ENCODE data around the gene PTPRF.

PTPRF gene

DNA sequence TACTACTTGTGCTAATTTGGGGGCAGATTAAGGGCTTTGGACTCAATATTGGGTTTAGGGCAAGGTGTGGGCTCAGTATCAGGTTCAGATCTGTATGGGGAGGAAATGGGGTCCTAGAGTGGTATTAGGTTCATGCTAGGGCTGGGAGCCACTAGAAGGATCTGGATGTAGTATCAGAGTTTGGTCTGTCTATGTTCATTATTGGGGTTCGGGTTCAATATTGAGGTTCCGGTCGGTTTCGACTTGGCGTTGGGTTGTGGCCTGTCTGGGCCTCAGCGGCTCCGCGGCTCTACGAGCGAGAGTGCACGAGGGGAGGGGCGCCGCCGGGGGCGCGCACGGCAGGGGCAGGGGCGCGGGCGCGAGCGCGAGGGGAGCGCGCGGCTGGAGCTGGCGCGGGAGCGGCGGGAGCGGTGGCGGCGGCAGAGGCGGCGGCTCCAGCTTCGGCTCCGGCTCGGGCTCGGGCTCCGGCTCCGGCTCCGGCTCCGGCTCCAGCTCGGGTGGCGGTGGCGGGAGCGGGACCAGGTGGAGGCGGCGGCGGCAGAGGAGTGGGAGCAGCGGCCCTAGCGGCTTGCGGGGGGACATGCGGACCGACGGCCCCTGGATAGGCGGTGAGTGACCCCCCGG lies at the start of gene PTPRF:
TSS of gene PTPRF (plus strand) at position 401 of the 624 bp plus-strand sequence. CDS start 14,193 bp downstream, outside the sequence.
- H3K9ac ChIP-seq (ENCODE audit: low read depth, low read length), result peak within 1 kb of the TSS; percentile 43

DNA sequence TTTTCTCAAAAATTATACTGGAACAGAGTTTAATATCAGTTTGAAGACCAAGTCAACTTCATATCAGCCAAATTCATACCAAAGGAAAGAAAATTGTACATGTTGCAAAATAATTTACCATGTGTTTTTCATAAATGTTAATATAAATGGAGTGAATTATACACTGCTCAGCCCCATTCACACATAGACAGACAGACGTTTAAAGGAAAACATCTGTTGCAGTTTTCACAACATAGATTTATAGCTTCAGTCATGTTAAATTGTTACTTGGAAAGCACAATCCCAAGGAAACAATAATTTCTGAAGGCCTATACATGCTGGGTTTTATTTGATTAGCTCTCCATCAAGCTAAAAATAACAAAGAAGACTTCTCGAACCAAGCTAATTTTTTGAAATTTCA lies 49.2 kb upstream of the PTPRF start:
- no peak for DNase-seq
- TF ChIP-seq EZH2 (IDR thresholded peaks at IDR 0.05; ENCODE audit: borderline replicate concordance, low read depth, low read length, severe bottlenecking), result no peak
- no peak for TF ChIP-seq CTCF (IDR thresholded peaks at IDR 0.05; ENCODE audit: borderline replicate concordance, extremely low read depth, low read length, poor library complexity, severe bottlenecking)

More for the DNA sequence above, at the start of gene PTPRF:
- Histone ChIP-seq H3K4me1 (ENCODE audit: insufficient read depth, low read length) (peaks cover 13% of the 10 kb centered on the region), H3K4me3 (ENCODE audit: low read depth in 1 of 2, low read length in 2 of 2) (peak within 1 kb of the TSS in 1 of 2 experiments; percentile 50; a peak in 3 of 4 replicates), H4K20me1 (ENCODE audit: insufficient read depth, low read length) (peaks cover 3% of the 10 kb centered on the region; the same call in 1 of the 2 replicates), H2AFZ (ENCODE audit: low read depth, low read length) (peak within 1 kb of the TSS; percentile 53), H3K9me3 (ENCODE audit: insufficient read depth, low read length, severe bottlenecking) (no peaks in the 10 kb centered on the region), H3K27me3 (ENCODE audit: insufficient read depth, low read length, poor library complexity) (peaks cover 39% of the 10 kb centered on the region), H3K27ac (ENCODE audit: low read length) (no peak within 1 kb of the TSS), H3K4me2 (ENCODE audit: insufficient read depth, low read length) (peak within 1 kb of the TSS; percentile 59), H3K36me3 (ENCODE audit: insufficient read depth, low read length) (no peaks in the 10 kb centered on the region), H3K79me2 (ENCODE audit: insufficient read depth, low read length) (no peaks in the 10 kb centered on the region)
- DNase-seq, result peak; percentile 58
- peak; percentile 44 for ATAC-seq (ENCODE audit: insufficient read depth, low read depth)
- TF ChIP-seq EZH2 (IDR thresholded peaks at IDR 0.05; ENCODE audit: borderline replicate concordance, low read depth, low read length, severe bottlenecking), result no peak

DNA sequence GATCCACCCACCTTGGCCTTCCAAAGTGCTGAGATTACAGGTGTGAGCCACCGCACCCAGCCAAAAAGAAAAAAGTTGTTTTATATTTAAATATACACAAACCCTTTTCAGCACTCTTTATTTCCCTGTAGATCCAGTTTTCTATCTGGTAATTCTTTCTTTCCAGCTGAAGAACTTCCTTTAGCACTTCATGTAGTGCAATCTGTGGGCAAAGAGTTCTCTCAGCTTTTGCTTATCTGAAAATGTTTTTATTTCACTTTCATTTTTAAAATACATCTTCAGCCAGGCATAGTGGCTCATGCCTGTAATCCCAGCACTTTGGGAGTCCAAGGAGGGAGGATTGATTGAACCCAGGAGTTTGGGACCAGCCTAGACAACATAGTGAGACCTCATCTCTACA lies 48.5 kb upstream of the PTPRF start:
- H3K4me3 ChIP-seq (ENCODE audit: low read depth in 1 of 2, low read length in 2 of 2), result no peak overlapping the region
- no peaks in the 10 kb centered on the region for H3K79me2 ChIP-seq (ENCODE audit: insufficient read depth, low read length)
- H3K27ac ChIP-seq (ENCODE audit: low read length), result no peak overlapping the region
- no peaks in the 10 kb centered on the region for H3K9me3 ChIP-seq (ENCODE audit: insufficient read depth, low read length, severe bottlenecking)
- no peaks in the 10 kb centered on the region for H4K20me1 ChIP-seq (ENCODE audit: insufficient read depth, low read length)
- DNase-seq, result no peak
- H3K4me1 ChIP-seq (ENCODE audit: insufficient read depth, low read length), result peaks cover 4% of the 10 kb centered on the region; the same call in 1 of the 2 replicates
- ATAC-seq (ENCODE audit: insufficient read depth, low read depth), result no peak
- H3K9ac ChIP-seq (ENCODE audit: low read depth, low read length), result no peak overlapping the region
- no peaks in the 10 kb centered on the region for H3K36me3 ChIP-seq (ENCODE audit: insufficient read depth, low read length)
- TF ChIP-seq CTCF (IDR thresholded peaks at IDR 0.05; ENCODE audit: borderline replicate concordance, extremely low read depth, low read length, poor library complexity, severe bottlenecking), result no peak
- no peak for TF ChIP-seq EZH2 (IDR thresholded peaks at IDR 0.05; ENCODE audit: borderline replicate concordance, low read depth, low read length, severe bottlenecking)
- peak overlapping the region; percentile 22; the same call in 1 of the 2 replicates for H3K4me2 ChIP-seq (ENCODE audit: insufficient read depth, low read length)
- H3K27me3 ChIP-seq (ENCODE audit: insufficient read depth, low read length, poor library complexity), result no peaks in the 10 kb centered on the region
- peak overlapping the region; percentile 51; the same call in 1 of the 2 replicates for H2AFZ ChIP-seq (ENCODE audit: low read depth, low read length)

More for the DNA sequence above, 49.2 kb upstream of the PTPRF start:
- Histone ChIP-seq H3K36me3 (ENCODE audit: insufficient read depth, low read length) (no peaks in the 10 kb centered on the region), H2AFZ (ENCODE audit: low read depth, low read length) (no peak overlapping the region), H3K27me3 (ENCODE audit: insufficient read depth, low read length, poor library complexity) (no peaks in the 10 kb centered on the region), H3K27ac (ENCODE audit: low read length) (no peak overlapping the region), H3K4me1 (ENCODE audit: insufficient read depth, low read length) (peaks cover 4% of the 10 kb centered on the region; the same call in 1 of the 2 replicates), H3K79me2 (ENCODE audit: insufficient read depth, low read length) (no peaks in the 10 kb centered on the region), H3K4me2 (ENCODE audit: insufficient read depth, low read length) (no peak overlapping the region), H4K20me1 (ENCODE audit: insufficient read depth, low read length) (no peaks in the 10 kb centered on the region), H3K4me3 (ENCODE audit: low read depth in 1 of 2, low read length in 2 of 2) (no peak overlapping the region), H3K9ac (ENCODE audit: low read depth, low read length) (no peak overlapping the region), H3K9me3 (ENCODE audit: insufficient read depth, low read length, severe bottlenecking) (no peaks in the 10 kb centered on the region)
- no peak for ATAC-seq (ENCODE audit: insufficient read depth, low read depth)

- H3K79me2 ChIP-seq (ENCODE audit: insufficient read depth, low read length), result no peaks in the 10 kb centered on the region
- H3K27me3 ChIP-seq (ENCODE audit: insufficient read depth, low read length, poor library complexity), result no peaks in the 10 kb centered on the region
- H3K27ac ChIP-seq (ENCODE audit: low read length), result no peak overlapping the region
- H3K36me3 ChIP-seq (ENCODE audit: insufficient read depth, low read length), result no peaks in the 10 kb centered on the region
- DNase-seq, result no peak
- ATAC-seq (ENCODE audit: insufficient read depth, low read depth), result no peak
- H3K4me3 ChIP-seq (ENCODE audit: low read depth in 1 of 2, low read length in 2 of 2), result no peak overlapping the region
- peaks cover 4% of the 10 kb centered on the region; the same call in 1 of the 2 replicates for H3K4me1 ChIP-seq (ENCODE audit: insufficient read depth, low read length)
- TF ChIP-seq CTCF (IDR thresholded peaks at IDR 0.05; ENCODE audit: borderline replicate concordance, extremely low read depth, low read length, poor library complexity, severe bottlenecking) (no peak), EZH2 (IDR thresholded peaks at IDR 0.05; ENCODE audit: borderline replicate concordance, low read depth, low read length, severe bottlenecking) (no peak)
- H2AFZ ChIP-seq (ENCODE audit: low read depth, low read length), result no peak overlapping the region
- H3K9ac ChIP-seq (ENCODE audit: low read depth, low read length), result no peak overlapping the region
- no peaks in the 10 kb centered on the region for H4K20me1 ChIP-seq (ENCODE audit: insufficient read depth, low read length)
- no peak overlapping the region for H3K4me2 ChIP-seq (ENCODE audit: insufficient read depth, low read length)
- peaks cover 8% of the 10 kb centered on the region for H3K9me3 ChIP-seq (ENCODE audit: insufficient read depth, low read length, severe bottlenecking)
These were observed 46.3 kb upstream of the PTPRF start for GRCh38 chr1:43484367-43484766.
